Astrocyte of the spinal cord (primary cell): ENCODE measurements around the gene MAN1A1.
A peak's percentile ranks its signal among the peaks of the same experiment; 100 is the strongest.

Experiments used
- DNase-seq: peaks from one replicate; pipeline ENCODE4 v3.0.0; 2011; ENCODE audit warnings: low read depth, low spot score
- H3K4me3 ChIP-seq: 2 replicates; pipeline ENCODE4 v1.5.1; 2011; ENCODE audit warnings: low read depth, mild to moderate bottlenecking, low read length, moderate library complexity
- CTCF ChIP-seq: IDR thresholded peaks from 2 replicates; pipeline ENCODE4 v1.5.1; 2012; ENCODE audit warnings: low read depth, mild to moderate bottlenecking, low read length, inconsistent platforms
- in situ Hi-C: cut with HindIII; loops from 2 replicates; pipeline ENCODE4 v1.10.0; 2017; ENCODE audit warnings: low sequenced_read_pairs

MAN1A1 gene

GRCh38 chr6:119347466-119348095, 2.0 kb downstream of the MAN1A1 start:
- in situ Hi-C loops, result no loop called here
- peak overlapping the region; percentile 92 for H3K4me3 ChIP-seq
- no peak for DNase-seq
- no peak for TF ChIP-seq CTCF

GRCh38 chr6:119346936-119347335, 2.6 kb downstream of the MAN1A1 start:
- no peak for DNase-seq
- in situ Hi-C loops, result no loop called here
- peak overlapping the region; percentile 92 for H3K4me3 ChIP-seq
- no peak for TF ChIP-seq CTCF

- in situ Hi-C loops, result no loop called here
- no peak for DNase-seq
- peak overlapping the region; percentile 92 for H3K4me3 ChIP-seq
- no peak for TF ChIP-seq CTCF
These were observed 3.1 kb downstream of the MAN1A1 start for GRCh38 chr6:119346450-119346849.

- in situ Hi-C loops, result no loop called here
- H3K4me3 ChIP-seq, result no peak overlapping the region
- no peak for DNase-seq
- no peak for TF ChIP-seq CTCF
These were observed 4.4 kb downstream of the MAN1A1 start for GRCh38 chr6:119345114-119345513.

GRCh38 chr6:119344306-119344705, 5.3 kb downstream of the MAN1A1 start:
- no peak overlapping the region for H3K4me3 ChIP-seq
- TF ChIP-seq CTCF, result no peak
- no peak for DNase-seq
- in situ Hi-C loops, result no loop called here

- DNase-seq, result no peak
- H3K4me3 ChIP-seq, result no peak overlapping the region
- no peak for TF ChIP-seq CTCF
- in situ Hi-C loops, result no loop called here
These were observed 5.9 kb downstream of the MAN1A1 start for GRCh38 chr6:119343573-119344146.
